ENCODE data around the gene SEPTIN5. TPM values are rescaled to one million over a fixed set of nuclear protein-coding genes. Genes with fewer than 3 reads are reported as not detected.

The SEPTIN5 gene
- polyA plus RNA-seq, 1 of the 3 experiments (the other 2 are of a cell fraction): 14.0 TPM

- Histone ChIP-seq H3K9me2 (no peaks in the 10 kb centered on the region), H3K4me1 (ENCODE audit: control insufficient read depth in 1 of 2, insufficient read depth in 2 of 2, low read depth in 1 of 2, low read length in 1 of 2) (peaks cover 0 to 10% of the 10 kb centered on the region in 2 experiments; a peak in 1 of 4 replicates), H3K4me2 (no peak overlapping the region), H3K36me3 (replicated peaks in 1 of 2; ENCODE audit: control insufficient read depth in 1 of 2, insufficient read depth in 2 of 2, low read length in 1 of 2) (no peaks in the 10 kb centered on the region), H4K20me1 (ENCODE audit: insufficient read depth) (no peaks in the 10 kb centered on the region), H3K27me3 (ENCODE audit: insufficient read depth) (no peaks in the 10 kb centered on the region), H3K9me3 (no peaks in the 10 kb centered on the region), H3K9ac (no peak overlapping the region), H3K79me2 (ENCODE audit: insufficient read depth) (no peaks in the 10 kb centered on the region), H3F3A (replicated peaks; ENCODE audit: insufficient read depth) (no peaks in the 10 kb centered on the region), H3K4me3 (ENCODE audit: low read depth in 2 of 2, low read length in 1 of 2) (no peak overlapping the region), H2AFZ (ENCODE audit: low read depth) (no peak overlapping the region), H3K27ac (ENCODE audit: low read depth in 2 of 2, low read length in 1 of 2) (no peak overlapping the region)
- DNase-seq: no peak
- ChIA-PET CTCF (interaction anchor here (1.0 kb wide), 1 partner anchor 141 kb away, joined by 3 read pairs; no protein-coding TSS in a partner anchor), POLR2A (no interaction called here)
- 89% methylated on average over 17 of the region's 21 CpGs for WGBS (ENCODE audit: low lambda C conversion rate)
- TF ChIP-seq YY1 (IDR thresholded peaks at IDR 0.05; ENCODE audit: low read depth) (no peak), POLR2AphosphoS5 (IDR thresholded peaks at IDR 0.05; ENCODE audit: low read depth, low read length) (no peak), SMC3 (IDR thresholded peaks at IDR 0.05; ENCODE audit: low read depth, low read length) (no peak), USF2 (IDR thresholded peaks at IDR 0.05; ENCODE audit: borderline replicate concordance, low read depth, low read length) (no peak), RXRA (IDR thresholded peaks at IDR 0.05; ENCODE audit: borderline replicate concordance, low read depth) (no peak), FOXJ3 (CRISPR knock-in tag; IDR thresholded peaks at IDR 0.05) (no peak), USF1 (IDR thresholded peaks at IDR 0.05; ENCODE audit: borderline replicate concordance, low read depth) (no peak), EZH2phosphoT487 (IDR thresholded peaks at IDR 0.05; ENCODE audit: borderline replicate concordance, low read depth) (no peak)
Measured at GRCh38 chr22:19735665-19736510, 21.6 kb downstream of the SEPTIN5 start.

- no peaks in the 10 kb centered on the region for H3K36me3 ChIP-seq (replicated peaks in 1 of 2; ENCODE audit: control insufficient read depth in 1 of 2, insufficient read depth in 2 of 2, low read length in 1 of 2)
- no peak overlapping the region for H3K4me3 ChIP-seq (ENCODE audit: low read depth in 2 of 2, low read length in 1 of 2)
- no peaks in the 10 kb centered on the region for H3K9me2 ChIP-seq
- no peaks in the 10 kb centered on the region for H3K79me2 ChIP-seq (ENCODE audit: insufficient read depth)
- ChIA-PET CTCF (interaction anchor here (0.8 to 1.3 kb wide), 2 partner anchors 138 to 172 kb away, joined by 3 to 6 read pairs; no protein-coding TSS in a partner anchor), POLR2A (no interaction called here)
- TF ChIP-seq JUND (IDR thresholded peaks at IDR 0.05) (no peak), POLR2AphosphoS5 (IDR thresholded peaks at IDR 0.05; ENCODE audit: low read depth, low read length) (no peak), PBX3 (IDR thresholded peaks at IDR 0.05) (no peak), USF1 (IDR thresholded peaks at IDR 0.05; ENCODE audit: borderline replicate concordance, low read depth) (no peak), TEAD4 (IDR thresholded peaks at IDR 0.05; ENCODE audit: borderline replicate concordance, insufficient read depth) (no peak), FOXM1 (IDR thresholded peaks at IDR 0.05; ENCODE audit: low read depth) (no peak)
- H3K4me1 ChIP-seq (ENCODE audit: control insufficient read depth in 1 of 2, insufficient read depth in 2 of 2, low read depth in 1 of 2, low read length in 1 of 2): peaks cover 0 to 8% of the 10 kb centered on the region in 2 experiments; a peak in 1 of 4 replicates
- H4K20me1 ChIP-seq (ENCODE audit: insufficient read depth): no peaks in the 10 kb centered on the region
- no peaks in the 10 kb centered on the region for H3K27me3 ChIP-seq (ENCODE audit: insufficient read depth)
- no peak overlapping the region for H3K4me2 ChIP-seq
- H3F3A ChIP-seq (replicated peaks; ENCODE audit: insufficient read depth): no peaks in the 10 kb centered on the region
- 80% methylated on average over 14 of the region's 17 CpGs for WGBS (ENCODE audit: low lambda C conversion rate)
- no peak overlapping the region for H2AFZ ChIP-seq (ENCODE audit: low read depth)
- no peak overlapping the region for H3K9ac ChIP-seq
- H3K27ac ChIP-seq (ENCODE audit: low read depth in 2 of 2, low read length in 1 of 2): no peak overlapping the region
- DNase-seq: no peak
- no peaks in the 10 kb centered on the region for H3K9me3 ChIP-seq
Measured at GRCh38 chr22:19737846-19738663, 23.8 kb downstream of the SEPTIN5 start.
